SK-N-SH treated with all-trans-retinoic acid at 6 μM for 48 hours (cell line): Measurements from ENCODE around the gene CHST7.

ENCODE experiments used
- ATAC-seq: fragments of 200-7000 bp; cut with Tn5 transposase; 3 replicates; pipeline ENCODE4 v1.9.1; 2020; ENCODE audit warnings: mild to moderate bottlenecking, moderate library complexity
- ARNTL ChIP-seq: fragments of 450-650 bp; formaldehyde crosslinking; IDR thresholded peaks from 2 replicates; pipeline ENCODE4 v1.5.0; 2020; ENCODE audit warnings: low read depth, mild to moderate bottlenecking, moderate library complexity, borderline replicate concordance
- BACH2 ChIP-seq: fragments of 250-450 bp; sonication (Bioruptor Pico); IDR thresholded peaks from 2 replicates; pipeline ENCODE4 v1.9.0; 2021; ENCODE audit warnings: mild to moderate bottlenecking, borderline replicate concordance
- CREB5 ChIP-seq: fragments of 250-450 bp; sonication (Bioruptor Pico); IDR thresholded peaks from 2 replicates; pipeline ENCODE4 v1.5.1; 2020; ENCODE audit warnings: low read depth, mild to moderate bottlenecking, moderate library complexity
- CSDC2 ChIP-seq: fragments of 250-450 bp; sonication (Bioruptor Pico); IDR thresholded peaks from 2 replicates; pipeline ENCODE4 v1.5.0; 2020; ENCODE audit warnings: mild to moderate bottlenecking, moderate library complexity
- ESRRG ChIP-seq: fragments of 250-450 bp; sonication (Bioruptor Pico); IDR thresholded peaks from 2 replicates; pipeline ENCODE4 v1.6.1; 2021; ENCODE audit warnings: mild to moderate bottlenecking
- GLIS3 ChIP-seq: fragments of 250-450 bp; sonication (Bioruptor Pico); IDR thresholded peaks from 2 replicates; pipeline ENCODE4 v1.5.0; 2020; ENCODE audit warnings: mild to moderate bottlenecking, moderate library complexity
- ISL1 ChIP-seq: fragments of 250-450 bp; sonication (Bioruptor Pico); IDR thresholded peaks from 2 replicates; pipeline ENCODE4 v2.1.2; 2022; ENCODE audit warnings: mild to moderate bottlenecking, moderate library complexity
- OSR1 ChIP-seq: fragments of 250-450 bp; sonication (Bioruptor Pico); IDR thresholded peaks from 2 replicates; pipeline ENCODE4 v1.8.0; 2022; ENCODE audit warnings: moderate library complexity, mild to moderate bottlenecking, inconsistent platforms
- PATZ1 ChIP-seq: fragments of 250-450 bp; sonication (Bioruptor Pico); IDR thresholded peaks from 2 replicates; pipeline ENCODE4 v1.8.0; 2020; ENCODE audit warnings: mild to moderate bottlenecking, moderate library complexity, borderline replicate concordance
- POU6F1 ChIP-seq: fragments of 250-450 bp; sonication (Bioruptor Pico); IDR thresholded peaks from 2 replicates; pipeline ENCODE4 v1.8.0; 2021; ENCODE audit warnings: low read depth, mild to moderate bottlenecking, moderate library complexity, borderline replicate concordance
- PPARA ChIP-seq: fragments of 250-450 bp; sonication (Bioruptor Pico); IDR thresholded peaks from 2 replicates; pipeline ENCODE4 v1.5.0; 2020; ENCODE audit warnings: mild to moderate bottlenecking, borderline replicate concordance
- RARB ChIP-seq: fragments of 250-450 bp; sonication (Bioruptor Pico); IDR thresholded peaks from 2 replicates; pipeline ENCODE4 v1.8.0; 2021; ENCODE audit warnings: mild to moderate bottlenecking, moderate library complexity
- SNAI2 ChIP-seq: fragments of 250-450 bp; sonication (Bioruptor Pico); IDR thresholded peaks from 2 replicates; pipeline ENCODE4 v1.5.0; 2020; ENCODE audit warnings: mild to moderate bottlenecking, moderate library complexity
- TCF4 ChIP-seq: fragments of 250-450 bp; sonication (Bioruptor Pico); IDR thresholded peaks from 2 replicates; pipeline ENCODE4 v1.8.0; 2021; ENCODE audit warnings: mild to moderate bottlenecking, moderate library complexity, borderline replicate concordance
- TOX ChIP-seq: fragments of 250-450 bp; sonication (Bioruptor Pico); IDR thresholded peaks from 2 replicates; pipeline ENCODE4 v1.8.0; 2021; ENCODE audit warnings: mild to moderate bottlenecking, moderate library complexity, borderline replicate concordance
- TSHZ2 ChIP-seq: fragments of 250-450 bp; sonication (Bioruptor Pico); IDR thresholded peaks from 2 replicates; pipeline ENCODE4 v1.5.0; 2020; ENCODE audit warnings: mild to moderate bottlenecking, moderate library complexity
- ZC3H10 ChIP-seq: fragments of 250-450 bp; sonication (Bioruptor Pico); IDR thresholded peaks from 2 replicates; pipeline ENCODE4 v1.5.1; 2021; ENCODE audit warnings: mild to moderate bottlenecking, moderate library complexity
- ZFP3 ChIP-seq: fragments of 250-450 bp; sonication (Bioruptor Pico); IDR thresholded peaks from 2 replicates; pipeline ENCODE4 v1.5.0; 2020; ENCODE audit warnings: mild to moderate bottlenecking, moderate library complexity
- ZFP30 ChIP-seq: fragments of 450-650 bp; formaldehyde crosslinking; IDR thresholded peaks from 2 replicates; pipeline ENCODE4 v1.5.0; 2022; ENCODE audit warnings: mild to moderate bottlenecking, moderate library complexity
- ZNF565 ChIP-seq: fragments of 450-650 bp; formaldehyde crosslinking; conservative IDR thresholded peaks from 2 replicates; pipeline ENCODE4 v1.5.0; 2020; ENCODE audit warnings: low read depth, mild to moderate bottlenecking, moderate library complexity
- ZNF70 ChIP-seq: fragments of 450-650 bp; formaldehyde crosslinking; IDR thresholded peaks from 2 replicates; pipeline ENCODE4 v1.5.0; 2020; ENCODE audit warnings: mild to moderate bottlenecking, moderate library complexity
- ZNF8 ChIP-seq: fragments of 450-650 bp; formaldehyde crosslinking; IDR thresholded peaks from 2 replicates; pipeline ENCODE4 v1.5.0; 2020; ENCODE audit warnings: mild to moderate bottlenecking, moderate library complexity

CHST7 gene

GRCh38 chrX:46567388-46567787 is 6.2 kb upstream of the CHST7 start (continued):
- no peak for TF ChIP-seq PATZ1 (CRISPR knock-in tag)
- no peak for TF ChIP-seq ZFP3 (CRISPR knock-in tag)
- no peak for TF ChIP-seq TCF4 (CRISPR knock-in tag)
- TF ChIP-seq POU6F1 (CRISPR knock-in tag): no peak
- TF ChIP-seq PPARA (CRISPR knock-in tag): no peak
- no peak for TF ChIP-seq TOX
- no peak for TF ChIP-seq SNAI2 (CRISPR knock-in tag)
- TF ChIP-seq GLIS3 (CRISPR knock-in tag): no peak
- TF ChIP-seq OSR1: no peak
- no peak for TF ChIP-seq ZNF565 (CRISPR knock-in tag)

GRCh38 chrX:46569621-46570020 is 3.9 kb upstream of the CHST7 start:
- ATAC-seq: no peak
- TF ChIP-seq PPARA (CRISPR knock-in tag) (no peak), SNAI2 (CRISPR knock-in tag) (no peak), ZC3H10 (CRISPR knock-in tag) (no peak), TSHZ2 (CRISPR knock-in tag) (no peak), ZFP30 (no peak), ZNF8 (CRISPR knock-in tag) (no peak), BACH2 (no peak), CREB5 (CRISPR knock-in tag) (no peak), TCF4 (CRISPR knock-in tag) (no peak)

- TF ChIP-seq ZNF70 (CRISPR knock-in tag) (no peak), OSR1 (no peak), ZNF8 (CRISPR knock-in tag) (no peak), CSDC2 (CRISPR knock-in tag) (no peak), CREB5 (CRISPR knock-in tag) (no peak), BACH2 (no peak), SNAI2 (CRISPR knock-in tag) (no peak), ZNF565 (CRISPR knock-in tag) (no peak), ZC3H10 (CRISPR knock-in tag) (no peak), ESRRG (CRISPR knock-in tag) (no peak), ZFP3 (CRISPR knock-in tag) (no peak), ARNTL (CRISPR knock-in tag) (no peak), POU6F1 (CRISPR knock-in tag) (no peak), ZFP30 (no peak), RARB (CRISPR knock-in tag) (no peak), ISL1 (no peak), PATZ1 (CRISPR knock-in tag) (no peak)
These were observed 1.9 kb upstream of the CHST7 start for GRCh38 chrX:46571423-46572339.

More at GRCh38 chrX:46571423-46572339, 1.9 kb upstream of the CHST7 start:
- no peak for ATAC-seq
